ENCODE data around the gene FAM151B. TPM values are rescaled to one million over a fixed set of nuclear protein-coding genes. Genes with fewer than 3 reads are reported as not detected.
A peak's percentile ranks its signal among the peaks of the same experiment; 100 is the strongest.

Gene FAM151B
- total and polyA plus RNA-seq, 9 of the 15 experiments (the other 6 are each of a cell fraction or from before 2014, with no cell fraction given), result 0.10 to 0.46 (median 0.22) TPM; not detected in 2

DNA sequence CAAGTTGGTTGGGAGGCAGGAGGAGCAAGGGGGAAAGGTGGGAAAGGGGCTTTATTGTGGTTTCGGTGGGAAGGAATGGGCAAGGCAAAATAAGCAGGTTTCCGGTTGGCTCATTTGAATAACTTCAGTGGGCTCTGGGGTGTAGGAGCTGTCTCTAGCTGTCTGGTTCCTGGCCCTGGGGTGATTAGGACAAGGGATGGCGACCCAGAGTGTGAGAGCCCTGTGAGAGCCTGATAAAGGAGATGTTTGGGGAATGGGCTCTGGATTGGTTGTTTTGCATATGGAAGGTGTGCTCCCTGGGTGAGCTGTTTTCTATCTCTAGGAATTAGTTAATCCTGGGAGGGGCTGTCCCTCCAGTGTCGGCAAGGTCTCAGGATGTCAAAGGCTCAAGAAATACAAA lies 66.7 kb downstream of the FAM151B start (continued):
- TF ChIP-seq, protein P1, sequence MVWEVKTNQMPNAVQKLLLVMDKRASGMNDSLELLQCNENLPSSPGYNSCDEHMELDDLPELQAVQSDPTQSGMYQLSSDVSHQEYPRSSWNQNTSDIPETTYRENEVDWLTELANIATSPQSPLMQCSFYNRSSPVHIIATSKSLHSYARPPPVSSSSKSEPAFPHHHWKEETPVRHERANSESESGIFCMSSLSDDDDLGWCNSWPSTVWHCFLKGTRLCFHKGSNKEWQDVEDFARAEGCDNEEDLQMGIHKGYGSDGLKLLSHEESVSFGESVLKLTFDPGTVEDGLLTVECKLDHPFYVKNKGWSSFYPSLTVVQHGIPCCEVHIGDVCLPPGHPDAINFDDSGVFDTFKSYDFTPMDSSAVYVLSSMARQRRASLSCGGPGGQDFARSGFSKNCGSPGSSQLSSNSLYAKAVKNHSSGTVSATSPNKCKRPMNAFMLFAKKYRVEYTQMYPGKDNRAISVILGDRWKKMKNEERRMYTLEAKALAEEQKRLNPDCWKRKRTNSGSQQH (CRISPR knock-in tag; IDR thresholded peaks at IDR 0.05), result no peak
- TF ChIP-seq FUS (optimal IDR thresholded peaks at IDR 0.05; ENCODE audit: low read depth, low read length), result no peak
- no peak for TF ChIP-seq ZBTB8A (IDR thresholded peaks at IDR 0.05; ENCODE audit: partially characterized antibody)
- TF ChIP-seq ZNF384 (IDR thresholded peaks at IDR 0.05; ENCODE audit: low read depth, low read length), result no peak
- no peak for TF ChIP-seq MBD1 (CRISPR knock-in tag; IDR thresholded peaks at IDR 0.05)
- TF ChIP-seq, protein P2, sequence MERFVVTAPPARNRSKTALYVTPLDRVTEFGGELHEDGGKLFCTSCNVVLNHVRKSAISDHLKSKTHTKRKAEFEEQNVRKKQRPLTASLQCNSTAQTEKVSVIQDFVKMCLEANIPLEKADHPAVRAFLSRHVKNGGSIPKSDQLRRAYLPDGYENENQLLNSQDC (CRISPR knock-in tag; IDR thresholded peaks at IDR 0.05), result no peak
- no peak for TF ChIP-seq ZBTB40 (IDR thresholded peaks at IDR 0.05)
- no peak for TF ChIP-seq ZBTB40 (CRISPR knock-in tag; IDR thresholded peaks at IDR 0.05)
- TF ChIP-seq BCOR (IDR thresholded peaks at IDR 0.05), result no peak
- TF ChIP-seq CBFA2T2 (conservative IDR thresholded peaks at IDR 0.05), result peak; percentile 53
- no peak for TF ChIP-seq PHF8 (IDR thresholded peaks at IDR 0.05; ENCODE audit: borderline replicate concordance, low read length)
- peak; percentile 9; the same call in 1 of the 2 replicates for TF ChIP-seq TEAD4 (IDR thresholded peaks at IDR 0.05; ENCODE audit: low read length)
- no peak for TF ChIP-seq TEAD4 (CRISPR knock-in tag; IDR thresholded peaks at IDR 0.05; ENCODE audit: borderline replicate concordance)
- TF ChIP-seq ZFP30 (CRISPR knock-in tag; IDR thresholded peaks at IDR 0.05; ENCODE audit: borderline replicate concordance), result no peak
- TF ChIP-seq TGIF2 (CRISPR knock-in tag; IDR thresholded peaks at IDR 0.05), result no peak
- TF ChIP-seq MLX (CRISPR knock-in tag; conservative IDR thresholded peaks at IDR 0.05), result no peak
